ENCODE results near the gene UBFD1. TPM values are rescaled to one million over a fixed set of nuclear protein-coding genes. Genes with fewer than 3 reads are reported as not detected.
"Not testable (repeated sequence)": the region's sequence is repeated elsewhere in the genome, so short reads cannot be mapped to it uniquely, and the experiment has no call there.

Gene UBFD1
- total and polyA plus RNA-seq, 2 donors: 18.0 to 51.6 TPM

- no peak overlapping the region for H3K27ac ChIP-seq (ENCODE audit: low read depth)
- DNase-seq (ENCODE audit: extremely low spot score): no peak
- H3K4me1 ChIP-seq (ENCODE audit: insufficient read depth): no peaks in the 10 kb centered on the region
- H3K4me3 ChIP-seq (ENCODE audit: low read depth, low read length): no peak overlapping the region
- H3K36me3 ChIP-seq (ENCODE audit: insufficient read depth): no peaks in the 10 kb centered on the region
- WGBS: 66% methylated on average over 13 of the region's 14 CpGs
Observed at GRCh38 chr16:23584186-23585076, 26.9 kb downstream of the UBFD1 start.

GRCh38 chr16:23587726-23588125, 30.2 kb downstream of the UBFD1 start:
- H3K36me3 ChIP-seq (ENCODE audit: insufficient read depth): peaks cover 2% of the 10 kb centered on the region
- WGBS: 61% methylated on average over 5 of the region's 5 CpGs

DNA sequence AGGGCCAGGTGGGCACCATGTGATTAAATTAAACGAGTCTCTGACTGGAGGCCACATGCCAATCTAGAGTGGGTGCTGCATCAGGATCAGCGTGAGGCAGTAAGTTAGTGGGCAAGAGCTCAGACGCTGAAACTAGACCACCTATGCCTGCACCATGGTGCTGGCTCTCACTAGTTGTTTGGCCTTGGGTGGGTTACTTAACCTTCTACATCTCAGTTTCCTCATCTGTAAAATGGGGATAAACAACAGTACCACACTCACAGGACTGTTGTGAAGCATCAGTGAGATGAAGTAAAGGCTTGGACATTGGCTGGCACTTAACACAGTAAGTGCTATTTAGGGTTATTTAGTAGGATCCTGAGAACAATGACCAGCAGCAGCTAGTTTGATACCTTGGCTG, 32.7 kb downstream of the UBFD1 start:
- WGBS: 97% methylated on average over 3 of the region's 3 CpGs
- Histone ChIP-seq H3K36me3 (ENCODE audit: insufficient read depth) (peaks cover 2% of the 10 kb centered on the region), H3K4me1 (ENCODE audit: insufficient read depth) (no peaks in the 10 kb centered on the region), H3K4me3 (ENCODE audit: low read depth, low read length) (no peak overlapping the region), H3K27ac (ENCODE audit: low read depth) (no peak overlapping the region)
- DNase-seq (ENCODE audit: extremely low spot score): no peak

More at GRCh38 chr16:23587726-23588125, 30.2 kb downstream of the UBFD1 start:
- no peak overlapping the region for H3K27ac ChIP-seq (ENCODE audit: low read depth)
- DNase-seq (ENCODE audit: extremely low spot score): no peak
- no peaks in the 10 kb centered on the region for H3K4me1 ChIP-seq (ENCODE audit: insufficient read depth)
- H3K4me3 ChIP-seq (ENCODE audit: low read depth, low read length): no peak overlapping the region

GRCh38 chr16:23594186-23594585, 36.7 kb downstream of the UBFD1 start:
- WGBS: 95% methylated on average over 12 of the region's 12 CpGs
- Histone ChIP-seq H3K4me1 (ENCODE audit: insufficient read depth) (no peaks in the 10 kb centered on the region), H3K27ac (ENCODE audit: low read depth) (no peak overlapping the region), H3K36me3 (ENCODE audit: insufficient read depth) (peaks cover 2% of the 10 kb centered on the region), H3K4me3 (ENCODE audit: low read depth, low read length) (no peak overlapping the region)
- DNase-seq (ENCODE audit: extremely low spot score): no peak

GRCh38 chr16:23595246-23595950, 37.9 kb downstream of the UBFD1 start:
- no peaks in the 10 kb centered on the region for H3K4me1 ChIP-seq (ENCODE audit: insufficient read depth)
- 16% methylated on average over 34 of the region's 34 CpGs for WGBS
- no peak for DNase-seq (ENCODE audit: extremely low spot score)
- peak overlapping the region; percentile 97 for H3K4me3 ChIP-seq (ENCODE audit: low read depth, low read length)
- no peak overlapping the region for H3K27ac ChIP-seq (ENCODE audit: low read depth)
- H3K36me3 ChIP-seq (ENCODE audit: insufficient read depth): no peaks in the 10 kb centered on the region

DNA sequence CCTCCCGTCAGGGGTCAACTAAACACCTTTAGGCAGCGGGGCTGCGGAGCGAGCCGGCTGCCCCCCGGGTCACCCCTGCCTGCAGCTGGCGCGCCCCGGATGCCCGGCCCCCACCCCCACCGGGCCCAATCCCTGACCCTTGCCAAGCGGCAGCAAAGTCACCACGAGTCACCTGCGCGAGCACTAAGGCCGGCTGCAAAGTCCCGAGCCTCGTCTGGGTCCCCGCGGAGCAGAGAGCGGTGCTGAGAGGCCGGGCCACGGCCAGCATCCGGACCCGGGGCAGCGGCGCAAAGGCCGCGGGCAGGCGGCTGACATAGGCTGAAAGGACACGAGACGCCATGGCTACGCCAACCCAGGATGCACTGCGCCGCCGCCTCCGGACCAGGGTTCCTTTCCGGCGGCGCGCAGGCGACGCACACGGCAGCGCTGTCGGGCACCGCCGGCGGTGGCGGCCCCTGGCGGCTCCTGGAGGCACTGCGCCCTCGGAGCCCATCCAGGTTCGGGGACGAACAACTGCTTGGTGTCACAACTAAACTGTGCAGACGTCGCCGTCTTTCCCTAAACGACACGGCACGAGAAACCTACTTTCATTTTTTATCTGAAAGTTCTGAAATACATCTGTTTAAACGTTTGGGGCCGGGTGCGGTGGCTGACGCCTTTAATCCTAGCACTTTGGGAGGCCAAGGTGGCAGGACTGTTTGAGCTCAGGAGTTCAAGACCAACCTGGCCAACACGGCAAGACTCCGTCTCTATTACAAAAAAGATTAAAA, 38.6 kb downstream of the UBFD1 start, which contains the start of gene NDUFAB1:
TSS of gene NDUFAB1 (minus strand) at position 366 of the 770 bp plus-strand sequence. CDS start at position 340, 26 bp downstream.
- DNase-seq (ENCODE audit: extremely low spot score): peak; percentile 46
- no peaks in the 10 kb centered on the region for H3K36me3 ChIP-seq (ENCODE audit: insufficient read depth)
- no peaks in the 10 kb centered on the region for H3K4me1 ChIP-seq (ENCODE audit: insufficient read depth)
- WGBS: 2% methylated on average over 67 of the region's 67 CpGs
- H3K27ac ChIP-seq (ENCODE audit: low read depth): no peak within 1 kb of the TSS
- H3K4me3 ChIP-seq (ENCODE audit: low read depth, low read length): peak within 1 kb of the TSS; percentile 97

DNA sequence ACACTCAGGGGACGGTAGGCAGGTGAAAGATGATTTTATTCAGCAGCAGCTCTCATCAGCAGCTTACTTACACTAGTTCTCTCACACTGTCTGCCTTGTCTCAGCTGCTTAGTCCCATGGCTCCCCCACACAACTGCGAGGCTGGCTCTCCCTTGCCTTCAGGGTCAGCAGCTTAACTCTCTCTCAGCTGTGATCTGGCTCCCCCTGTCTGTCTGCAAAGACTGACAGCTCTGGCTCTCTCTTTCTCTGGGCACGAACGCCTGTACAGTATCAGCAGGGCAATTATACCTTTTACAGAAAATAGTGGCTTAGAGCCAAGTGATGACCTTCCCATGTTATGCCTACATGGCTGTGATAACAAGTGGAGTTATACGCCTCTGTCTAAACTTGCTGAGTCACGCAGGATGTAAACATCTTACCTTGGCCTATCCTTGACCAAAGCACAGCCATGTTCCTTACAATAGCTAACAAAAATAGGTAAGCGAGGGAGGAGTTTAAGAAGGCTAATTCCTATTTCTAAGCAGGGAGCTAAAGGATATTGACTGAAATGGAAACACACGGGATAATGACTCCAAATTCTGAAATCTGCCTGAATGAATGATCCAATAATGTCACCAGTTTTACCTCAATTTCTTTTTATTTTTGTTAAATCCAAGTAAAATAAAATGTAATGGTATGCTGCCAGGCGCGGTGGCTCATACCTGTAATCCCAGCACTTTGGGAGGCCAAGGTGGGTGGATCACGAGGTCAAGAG, 39.7 kb downstream of the UBFD1 start:
- 85% methylated on average over 11 of the region's 11 CpGs for WGBS
- Histone ChIP-seq H3K36me3 (ENCODE audit: insufficient read depth) (no peaks in the 10 kb centered on the region), H3K4me1 (ENCODE audit: insufficient read depth) (no peaks in the 10 kb centered on the region), H3K4me3 (ENCODE audit: low read depth, low read length) (no peak overlapping the region), H3K27ac (ENCODE audit: low read depth) (no peak overlapping the region)
- no peak for DNase-seq (ENCODE audit: extremely low spot score)

DNA sequence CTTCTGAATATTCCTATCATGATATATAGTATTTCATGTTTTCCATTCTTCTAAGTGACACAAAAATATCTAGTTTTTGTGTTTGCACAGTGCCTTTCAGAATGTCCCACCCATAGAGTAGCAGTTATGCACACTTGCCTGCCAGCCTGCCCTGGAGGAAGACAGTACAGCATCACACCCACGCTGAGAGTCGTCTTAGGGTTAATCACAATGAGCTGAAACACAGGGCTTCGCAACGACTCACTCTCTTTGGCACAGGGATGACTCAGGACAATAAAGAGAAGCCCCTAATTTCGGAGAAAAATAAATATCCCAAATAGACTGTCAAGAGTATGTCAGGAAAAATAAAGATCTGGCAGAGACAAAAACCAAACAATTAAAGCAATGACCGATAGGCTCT, 50.2 kb downstream of the UBFD1 start:
- Histone ChIP-seq H3K4me3 (ENCODE audit: low read depth, low read length) (no peak overlapping the region), H3K36me3 (ENCODE audit: insufficient read depth) (no peaks in the 10 kb centered on the region), H3K4me1 (ENCODE audit: insufficient read depth) (no peaks in the 10 kb centered on the region), H3K27ac (ENCODE audit: low read depth) (no peak overlapping the region)
- WGBS: 82% methylated on average over 6 of the region's 6 CpGs
- no peak for DNase-seq (ENCODE audit: extremely low spot score)

DNA sequence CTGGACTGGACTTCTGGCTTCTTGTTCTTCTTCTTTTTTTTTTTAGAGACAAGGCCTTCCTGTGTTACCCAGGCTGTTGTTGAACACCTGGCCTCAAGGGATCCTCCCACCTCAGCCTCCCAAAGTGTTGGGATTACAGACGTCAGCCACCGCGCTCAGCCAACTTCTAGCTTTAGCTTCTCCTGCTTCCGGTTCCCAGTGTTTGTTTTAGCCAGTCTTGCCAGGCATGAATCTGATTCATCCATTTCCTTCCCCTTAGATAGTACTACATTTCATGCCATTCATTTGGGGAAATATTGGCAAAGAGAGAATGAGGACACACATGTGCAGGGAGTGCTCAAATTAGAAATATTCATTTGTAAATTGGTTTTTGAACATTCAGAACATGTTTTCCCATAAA, 50.7 kb downstream of the UBFD1 start:
- H3K27ac ChIP-seq (ENCODE audit: low read depth): no peak overlapping the region
- no peak for DNase-seq (ENCODE audit: extremely low spot score)
- no peaks in the 10 kb centered on the region for H3K36me3 ChIP-seq (ENCODE audit: insufficient read depth)
- WGBS: 82% methylated on average over 4 of the region's 4 CpGs
- H3K4me3 ChIP-seq (ENCODE audit: low read depth, low read length): no peak overlapping the region
- H3K4me1 ChIP-seq (ENCODE audit: insufficient read depth): no peaks in the 10 kb centered on the region

- Histone ChIP-seq H3K4me3 (ENCODE audit: low read depth, low read length) (no peak overlapping the region), H3K4me1 (ENCODE audit: insufficient read depth) (no peaks in the 10 kb centered on the region), H3K27ac (ENCODE audit: low read depth) (no peak overlapping the region), H3K36me3 (ENCODE audit: insufficient read depth) (no peaks in the 10 kb centered on the region)
- DNase-seq (ENCODE audit: extremely low spot score): no peak
- 99% methylated on average over 1 of the region's 1 CpG for WGBS
Observed at GRCh38 chr16:23609929-23610328, 52.4 kb downstream of the UBFD1 start.

GRCh38 chr16:23610905-23611304, 53.4 kb downstream of the UBFD1 start:
- not testable (repeated sequence) for H3K27ac ChIP-seq (ENCODE audit: low read depth); H3K4me1 ChIP-seq (ENCODE audit: insufficient read depth); H3K4me3 ChIP-seq (ENCODE audit: low read depth, low read length); H3K36me3 ChIP-seq (ENCODE audit: insufficient read depth); DNase-seq (ENCODE audit: extremely low spot score)
- 98% methylated on average over 6 of the region's 6 CpGs for whole genome bisulfite sequencing

DNA sequence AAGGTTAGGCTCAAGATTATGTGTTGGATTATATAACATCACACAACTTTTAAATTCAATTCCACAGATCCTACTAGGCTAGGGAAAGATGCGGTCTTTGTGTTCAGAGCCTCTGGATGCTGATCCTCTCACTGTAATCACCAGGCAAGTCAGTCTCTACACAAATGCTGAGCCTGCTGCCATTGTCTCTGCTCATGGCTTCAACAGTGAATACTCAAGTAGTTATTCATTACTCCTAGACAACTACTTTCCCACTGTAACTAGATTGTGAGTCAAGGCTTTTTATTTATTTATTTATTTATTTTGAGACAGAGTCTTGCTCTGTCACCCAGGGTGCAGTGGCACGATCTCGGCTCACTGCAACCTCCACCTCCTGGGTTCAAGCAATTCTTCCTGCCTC, 54.4 kb downstream of the UBFD1 start:
- DNase-seq (ENCODE audit: extremely low spot score): no peak
- H3K36me3 ChIP-seq (ENCODE audit: insufficient read depth): no peaks in the 10 kb centered on the region

DNA sequence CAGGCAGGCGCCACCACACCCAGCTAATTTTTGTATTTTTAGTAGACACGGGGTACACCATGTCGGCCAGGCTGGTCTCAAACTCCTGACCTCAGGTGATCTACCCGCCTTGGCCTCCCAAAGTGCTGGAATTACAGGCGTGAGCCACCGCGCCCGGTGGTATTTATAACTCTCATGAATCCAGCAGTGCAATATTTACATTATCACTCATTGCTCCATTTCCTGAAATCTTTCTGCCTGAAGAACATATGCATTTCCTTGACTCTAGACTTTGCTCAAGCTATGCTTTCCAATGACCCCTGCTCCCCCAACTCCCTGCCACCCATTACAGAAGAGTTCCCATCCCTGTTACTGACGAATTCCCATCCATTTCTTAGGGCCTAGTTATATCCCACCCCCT, 58.3 kb downstream of the UBFD1 start:
- no peaks in the 10 kb centered on the region for H3K4me1 ChIP-seq (ENCODE audit: insufficient read depth)
- no peak overlapping the region for H3K27ac ChIP-seq (ENCODE audit: low read depth)
- H3K36me3 ChIP-seq (ENCODE audit: insufficient read depth): no peaks in the 10 kb centered on the region
- H3K4me3 ChIP-seq (ENCODE audit: low read depth, low read length): no peak overlapping the region
- WGBS: 95% methylated on average over 9 of the region's 9 CpGs
- DNase-seq (ENCODE audit: extremely low spot score): no peak

More for the DNA sequence above, 54.4 kb downstream of the UBFD1 start:
- 98% methylated on average over 3 of the region's 3 CpGs for WGBS
- Histone ChIP-seq H3K27ac (ENCODE audit: low read depth) (no peak overlapping the region), H3K4me3 (ENCODE audit: low read depth, low read length) (no peak overlapping the region), H3K4me1 (ENCODE audit: insufficient read depth) (no peaks in the 10 kb centered on the region)
